ENCODE results near the gene HMGN4. TPM values are rescaled to one million over a fixed set of nuclear protein-coding genes. Genes with fewer than 3 reads are reported as not detected.

Gene HMGN4
- total RNA-seq, 1 experiment from 2014 or later, result 73.8 TPM

GRCh38 chr6:26556263-26557070 is 18.3 kb downstream of the HMGN4 start:
- H3K27ac ChIP-seq (ENCODE audit: low read depth, low read length), result peak overlapping the region; percentile 46; the same call in 1 of the 2 replicates
- H3K9me2 ChIP-seq (ENCODE audit: insufficient read depth), result no peaks in the 10 kb centered on the region
- peak overlapping the region; percentile 46 for H2AFZ ChIP-seq (ENCODE audit: low read depth, low read length, poor library complexity, severe bottlenecking)
- BruUV-seq (replicated peaks), result TSS peak; percentile 100
- H3K4me1 ChIP-seq (ENCODE audit: control insufficient read depth in 1 of 2, insufficient read depth in 2 of 2, low read length in 2 of 2), result peaks cover 14 to 38% of the 10 kb centered on the region in 2 experiments
- H3K9ac ChIP-seq (ENCODE audit: low read length), result no peak overlapping the region
- no peaks in the 10 kb centered on the region for H3K36me3 ChIP-seq (ENCODE audit: control insufficient read depth in 1 of 2, insufficient read depth in 2 of 2, low read length in 2 of 2)
- H3K27me3 ChIP-seq (ENCODE audit: insufficient read depth, low read length), result no peaks in the 10 kb centered on the region
- ChIA-PET CTCF (interaction anchor here (0.6 to 1.4 kb wide), 6 partner anchors 12 to 242 kb away, joined by 3 to 6 read pairs (median 4); partner anchors contain the start of gene HMGN4), RAD21 (ENCODE audit: low non-redundant PET in 1 of 2, low total read pairs in 2 of 2, uncharacterized antibody in 2 of 2, unreplicated experiment in 2 of 2) (interaction anchor here (0.6 kb wide), 2 partner anchors 13 to 15 kb away, joined by 3 to 7 read pairs; no protein-coding TSS in a partner anchor), POLR2A (interaction anchor here (0.8 to 1.4 kb wide), 7 partner anchors 11 to 591 kb away, joined by 3 to 7 read pairs (median 4); partner anchors contain the start of gene HMGN4)
- DNase-seq (ENCODE audit: low read depth, low spot score), result peak; percentile 84
- H4K20me1 ChIP-seq (ENCODE audit: insufficient read depth), result no peaks in the 10 kb centered on the region
- no peaks in the 10 kb centered on the region for H3K9me3 ChIP-seq (ENCODE audit: control insufficient read depth in 1 of 2, insufficient read depth in 1 of 2, low read depth in 1 of 2, low read length in 2 of 2)
- no peak overlapping the region for H3K4me3 ChIP-seq (replicated peaks in 1 of 2; ENCODE audit: low read depth in 1 of 2, low read length in 2 of 2)
- intact Hi-C loops (cut with micrococcal nuclease), result loop anchor here (1.0 to 5.0 kb wide), 2 partner anchors 12 to 224 kb away; no protein-coding TSS in a partner anchor
- peak; percentile 77 for ATAC-seq
- no peaks in the 10 kb centered on the region for H3K79me2 ChIP-seq (ENCODE audit: insufficient read depth, low read length)
- H3K4me2 ChIP-seq (ENCODE audit: low read length), result peak overlapping the region; percentile 22; the same call in 1 of the 2 replicates
- TF ChIP-seq EGR1 (IDR thresholded peaks at IDR 0.05; ENCODE audit: low read depth) (no peak), MAX (IDR thresholded peaks at IDR 0.05) (no peak; the same call in 1 of the 2 replicates), EZH2 (IDR thresholded peaks at IDR 0.05) (no peak), SIN3A (IDR thresholded peaks at IDR 0.05; ENCODE audit: low read depth) (no peak), POLR2AphosphoS5 (IDR thresholded peaks at IDR 0.05; ENCODE audit: low read depth, low read length) (no peak), CEBPB (IDR thresholded peaks at IDR 0.05; ENCODE audit: low read depth) (no peak), POLR2A (IDR thresholded peaks at IDR 0.05; ENCODE audit: borderline replicate concordance, extremely low read depth, insufficient read depth, insufficient read length) (no peak), YY1 (IDR thresholded peaks at IDR 0.05; ENCODE audit: extremely low read depth, insufficient replicate concordance, low read depth, low read length) (no peak), SP1 (IDR thresholded peaks at IDR 0.05; ENCODE audit: low read depth) (peak; percentile 23; the same call in 1 of the 2 replicates), SRF (IDR thresholded peaks at IDR 0.05; ENCODE audit: low read depth) (peak; percentile 35; the same call in 1 of the 2 replicates), ZNF274 (IDR thresholded peaks at IDR 0.05; ENCODE audit: low read depth, low read length) (no peak), REST (IDR thresholded peaks at IDR 0.05; ENCODE audit: low read depth) (no peak), TCF7L2 (IDR thresholded peaks at IDR 0.05; ENCODE audit: borderline replicate concordance, extremely low read depth, insufficient read depth, insufficient read length) (no peak), CTCF (IDR thresholded peaks at IDR 0.05 in 2 of 3, conservative IDR thresholded peaks at IDR 0.05 in 1 of 3; ENCODE audit: borderline replicate concordance in 1 of 3, insufficient read depth in 1 of 3, low read depth in 2 of 3, low read length in 2 of 3) (no peak), ZFX (IDR thresholded peaks at IDR 0.05) (no peak), EZH2phosphoT487 (IDR thresholded peaks at IDR 0.05; ENCODE audit: borderline replicate concordance) (no peak), RAD21 (IDR thresholded peaks at IDR 0.05; ENCODE audit: low read depth) (no peak)
- TF ChIP-seq, protein P1, sequence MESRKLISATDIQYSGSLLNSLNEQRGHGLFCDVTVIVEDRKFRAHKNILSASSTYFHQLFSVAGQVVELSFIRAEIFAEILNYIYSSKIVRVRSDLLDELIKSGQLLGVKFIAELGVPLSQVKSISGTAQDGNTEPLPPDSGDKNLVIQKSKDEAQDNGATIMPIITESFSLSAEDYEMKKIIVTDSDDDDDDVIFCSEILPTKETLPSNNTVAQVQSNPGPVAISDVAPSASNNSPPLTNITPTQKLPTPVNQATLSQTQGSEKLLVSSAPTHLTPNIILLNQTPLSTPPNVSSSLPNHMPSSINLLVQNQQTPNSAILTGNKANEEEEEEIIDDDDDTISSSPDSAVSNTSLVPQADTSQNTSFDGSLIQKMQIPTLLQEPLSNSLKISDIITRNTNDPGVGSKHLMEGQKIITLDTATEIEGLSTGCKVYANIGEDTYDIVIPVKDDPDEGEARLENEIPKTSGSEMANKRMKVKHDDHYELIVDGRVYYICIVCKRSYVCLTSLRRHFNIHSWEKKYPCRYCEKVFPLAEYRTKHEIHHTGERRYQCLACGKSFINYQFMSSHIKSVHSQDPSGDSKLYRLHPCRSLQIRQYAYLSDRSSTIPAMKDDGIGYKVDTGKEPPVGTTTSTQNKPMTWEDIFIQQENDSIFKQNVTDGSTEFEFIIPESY (IDR thresholded peaks at IDR 0.05; ENCODE audit: extremely low read depth, insufficient replicate concordance, low read length), result no peak

Data from HCT116 (cell line).